ENCODE measurements around the gene ZFYVE16. TPM values are rescaled to one million over a fixed set of nuclear protein-coding genes. Genes with fewer than 3 reads are reported as not detected.
"Not testable (repeated sequence)": the region's sequence is repeated elsewhere in the genome, so short reads cannot be mapped to it uniquely, and the experiment has no call there.

The ZFYVE16 gene
- total and polyA plus RNA-seq, 12 donors, result 8.3 to 52.6 (median 42.8) TPM

DNA sequence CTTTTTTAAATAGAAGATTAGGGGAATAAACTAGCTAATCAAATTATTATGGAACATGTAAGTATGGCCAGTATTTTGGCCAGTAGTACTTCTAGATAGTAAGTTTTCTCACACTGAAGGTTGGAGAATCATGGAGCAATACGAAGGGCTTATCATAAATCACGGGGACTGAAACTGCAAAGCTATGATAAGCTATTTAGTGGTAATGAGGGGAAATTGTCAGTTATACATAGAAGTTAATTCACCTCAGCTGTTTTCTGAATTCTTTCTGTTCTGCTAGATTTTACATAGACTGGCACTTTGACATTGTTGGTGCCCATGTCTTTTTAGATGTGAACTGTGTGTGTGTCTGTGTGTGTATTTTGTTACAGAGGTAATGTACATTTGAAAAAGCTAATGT is 45.5 kb downstream of the ZFYVE16 start:
- H3K9me3 ChIP-seq, result no peaks in the 10 kb centered on the region
- TF ChIP-seq, protein P1, sequence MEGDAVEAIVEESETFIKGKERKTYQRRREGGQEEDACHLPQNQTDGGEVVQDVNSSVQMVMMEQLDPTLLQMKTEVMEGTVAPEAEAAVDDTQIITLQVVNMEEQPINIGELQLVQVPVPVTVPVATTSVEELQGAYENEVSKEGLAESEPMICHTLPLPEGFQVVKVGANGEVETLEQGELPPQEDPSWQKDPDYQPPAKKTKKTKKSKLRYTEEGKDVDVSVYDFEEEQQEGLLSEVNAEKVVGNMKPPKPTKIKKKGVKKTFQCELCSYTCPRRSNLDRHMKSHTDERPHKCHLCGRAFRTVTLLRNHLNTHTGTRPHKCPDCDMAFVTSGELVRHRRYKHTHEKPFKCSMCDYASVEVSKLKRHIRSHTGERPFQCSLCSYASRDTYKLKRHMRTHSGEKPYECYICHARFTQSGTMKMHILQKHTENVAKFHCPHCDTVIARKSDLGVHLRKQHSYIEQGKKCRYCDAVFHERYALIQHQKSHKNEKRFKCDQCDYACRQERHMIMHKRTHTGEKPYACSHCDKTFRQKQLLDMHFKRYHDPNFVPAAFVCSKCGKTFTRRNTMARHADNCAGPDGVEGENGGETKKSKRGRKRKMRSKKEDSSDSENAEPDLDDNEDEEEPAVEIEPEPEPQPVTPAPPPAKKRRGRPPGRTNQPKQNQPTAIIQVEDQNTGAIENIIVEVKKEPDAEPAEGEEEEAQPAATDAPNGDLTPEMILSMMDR (IDR thresholded peaks at IDR 0.05), result no peak

GRCh38 chr5:80463269-80463668 is 55.4 kb downstream of the ZFYVE16 start:
- 98 to 99% methylated on average over 4 of the region's 4 CpGs for WGBS, 2 donors
- Histone ChIP-seq H3K9me3 (peaks cover 0 to 36% (median 6%) of the 10 kb centered on the region in 11 donors), H3K4me1 (peaks cover 0 to 16% (median 0%) of the 10 kb centered on the region in 9 donors), H3K36me3 (peaks cover 0 to 100% (median 46%) of the 10 kb centered on the region in 9 donors), H3K4me3 (no peak overlapping the region), H3K27ac (no peak overlapping the region), H3K27me3 (no peaks in the 10 kb centered on the region)
- TF ChIP-seq, protein P1 (IDR thresholded peaks at IDR 0.05), result no peak
- intact Hi-C loops (cut with DNase I), result no loop called here
- DNase-seq (no peak), ATAC-seq (no peak)

More for the DNA sequence above, 45.5 kb downstream of the ZFYVE16 start:
- Histone ChIP-seq H3K27ac (no peak overlapping the region), H3K4me1 (no peaks in the 10 kb centered on the region), H3K27me3 (no peaks in the 10 kb centered on the region), H3K4me3 (no peak overlapping the region), H3K36me3 (peaks cover 0 to 99% (median 41%) of the 10 kb centered on the region in 9 donors)
- intact Hi-C loops (cut with DNase I), result loop anchor here in 1 of 10 donors (10.0 kb wide), 1 partner anchor 819 kb away; no protein-coding TSS in a partner anchor
- no peak for DNase-seq
- 83 to 87% methylated on average over 2 of the region's 2 CpGs for WGBS, 2 donors
- no peak for ATAC-seq

GRCh38 chr5:80466669-80467485 is 59.0 kb downstream of the ZFYVE16 start:
- ATAC-seq, result peak in 2 of 8 donors; percentile 60 to 79
- H3K27ac ChIP-seq, result peak overlapping the region in 1 of 10 donors; percentile 5
- peaks cover 0 to 47% (median 11%) of the 10 kb centered on the region in 11 donors for H3K9me3 ChIP-seq
- peaks cover 0 to 16% (median 0%) of the 10 kb centered on the region in 9 donors for H3K4me1 ChIP-seq
- H3K27me3 ChIP-seq, result no peaks in the 10 kb centered on the region
- TF ChIP-seq, protein P1 (IDR thresholded peaks at IDR 0.05), result no peak
- no peak overlapping the region for H3K4me3 ChIP-seq
- intact Hi-C loops (cut with DNase I), result no loop called here
- no peak for DNase-seq
- 66 to 69% methylated on average over 4 of the region's 4 CpGs for WGBS, 2 donors
- peaks cover 0 to 94% (median 38%) of the 10 kb centered on the region in 9 donors for H3K36me3 ChIP-seq

GRCh38 chr5:80468131-80468530 is 60.3 kb downstream of the ZFYVE16 start:
- ATAC-seq (no peak), DNase-seq (no peak)
- Histone ChIP-seq H3K27me3 (no peaks in the 10 kb centered on the region), H3K4me3 (no peak overlapping the region), H3K36me3 (peaks cover 0 to 94% (median 33%) of the 10 kb centered on the region in 9 donors), H3K4me1 (peaks cover 0 to 16% (median 0%) of the 10 kb centered on the region in 9 donors), H3K9me3 (peaks cover 0 to 42% (median 11%) of the 10 kb centered on the region in 11 donors), H3K27ac (no peak overlapping the region)
- TF ChIP-seq, protein P1 (IDR thresholded peaks at IDR 0.05), result no peak
- intact Hi-C loops (cut with DNase I), result no loop called here
- 97 to 100% methylated on average over 1 of the region's 1 CpG for WGBS, 2 donors

- H3K4me1 ChIP-seq, result peaks cover 0 to 16% (median 0%) of the 10 kb centered on the region in 9 donors
- peaks cover 0 to 17% (median 6%) of the 10 kb centered on the region in 11 donors for H3K9me3 ChIP-seq
- DNase-seq; H3K27ac ChIP-seq; H3K4me3 ChIP-seq; ATAC-seq; H3K27me3 ChIP-seq; intact Hi-C loops (cut with DNase I): not testable (repeated sequence)
- H3K36me3 ChIP-seq, result peaks cover 0 to 94% (median 42%) of the 10 kb centered on the region in 9 donors
- WGBS, 2 donors, result 100% methylated on average over 2 of the region's 2 CpGs
Observed at GRCh38 chr5:80470631-80471030, 62.8 kb downstream of the ZFYVE16 start.

All from heart right ventricle (tissue), 16 donors.